Measurements from ENCODE around the gene TRIM65. TPM values are rescaled to one million over a fixed set of nuclear protein-coding genes. Genes with fewer than 3 reads are reported as not detected.

The TRIM65 gene
- total and polyA plus RNA-seq, 10 of the 15 experiments (the other 5 are each of a cell fraction or from before 2014, with no cell fraction given): 1.4 to 26.0 (median 10.8) TPM

DNA sequence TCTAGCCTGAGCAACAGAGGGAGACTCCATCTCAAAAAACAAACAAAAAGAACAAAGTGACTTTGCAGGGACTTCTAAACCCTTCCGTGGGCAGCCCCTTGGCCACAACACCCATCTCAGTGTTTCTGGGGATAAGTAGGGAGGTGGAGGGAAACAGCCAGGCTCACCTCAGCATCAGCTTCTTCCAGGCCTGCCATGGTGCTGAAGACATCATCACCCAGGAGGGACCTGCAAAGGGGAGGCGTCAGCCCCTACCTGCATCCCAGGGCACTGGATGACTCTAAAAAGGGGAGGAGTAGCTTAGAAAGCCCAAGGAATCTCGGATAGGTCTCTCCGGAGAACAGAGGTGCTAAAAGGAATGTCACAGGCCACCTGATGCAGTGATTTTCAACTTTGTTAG is 34.3 kb upstream of the TRIM65 start:
- no peaks in the 10 kb centered on the region for H3K79me2 ChIP-seq (ENCODE audit: control insufficient read depth, insufficient read depth, low read length)
- POLR2A ChIA-PET: interaction anchor here (0.7 kb wide), 1 partner anchor 22 kb away, joined by 5 read pairs; no protein-coding TSS in a partner anchor
- SMC1A ChIA-PET (ENCODE audit: uncharacterized antibody, unreplicated experiment): no interaction called here
- CTCF ChIA-PET: interaction anchor here (1.3 kb wide), 1 partner anchor 25 kb away, joined by 3 read pairs; no protein-coding TSS in a partner anchor
- no peak overlapping the region for H3K9ac ChIP-seq (ENCODE audit: control insufficient read depth, insufficient read depth, low read length)
- FAIRE-seq: no peak
- no peak for DNase-seq (ENCODE audit: low read depth, low spot score)
- in situ Hi-C loops (cut with MboI) (no loop called here), intact Hi-C loops (cut with micrococcal nuclease; ENCODE audit: unreplicated experiment) (no loop called here)
- no peak overlapping the region for H3K4me2 ChIP-seq (ENCODE audit: control insufficient read depth, insufficient read depth)
- no peak overlapping the region for H3K27ac ChIP-seq (ENCODE audit: control insufficient read depth, insufficient read depth)
- no peaks in the 10 kb centered on the region for H3K9me3 ChIP-seq (replicated peaks; ENCODE audit: control insufficient read depth, insufficient read depth, low read length)
- H2AFZ ChIP-seq (ENCODE audit: control insufficient read depth, low read depth, low read length): no peak overlapping the region
- no peak for TF ChIP-seq ZNF687 (IDR thresholded peaks at IDR 0.05)
- no peak for TF ChIP-seq PAX8 (IDR thresholded peaks at IDR 0.05)
- no peak for TF ChIP-seq CEBPB (IDR thresholded peaks at IDR 0.05; ENCODE audit: borderline replicate concordance in 1 of 2, low read depth in 2 of 2, low read length in 2 of 2)
- no peak for TF ChIP-seq ZNF622 (IDR thresholded peaks at IDR 0.05)
- no peak for TF ChIP-seq EED (IDR thresholded peaks at IDR 0.05; ENCODE audit: low read depth)
- TF ChIP-seq SREBF1 (IDR thresholded peaks at IDR 0.05; ENCODE audit: low read length): no peak
- TF ChIP-seq CBX5 (IDR thresholded peaks at IDR 0.05; ENCODE audit: low read depth): no peak
- no peak for TF ChIP-seq MEF2A (IDR thresholded peaks at IDR 0.05; ENCODE audit: insufficient read depth, low read depth, low read length)
- TF ChIP-seq RBBP5 (conservative IDR thresholded peaks at IDR 0.05): no peak
- no peak for TF ChIP-seq SP1 (IDR thresholded peaks at IDR 0.05; ENCODE audit: low read depth, low read length)
- no peak for TF ChIP-seq KAT2A (conservative IDR thresholded peaks at IDR 0.05; ENCODE audit: control insufficient read depth, low read depth, low read length)
- no peak for TF ChIP-seq SPI1 (IDR thresholded peaks at IDR 0.05; ENCODE audit: borderline replicate concordance, insufficient read depth, low read depth, low read length)
- no peaks in the 10 kb centered on the region for H3K36me3 ChIP-seq (ENCODE audit: control insufficient read depth in 2 of 2, insufficient read depth in 2 of 2, low read length in 1 of 2)
- RAD21 ChIA-PET (ENCODE audit: unreplicated experiment): no interaction called here
- no peak overlapping the region for H3K4me3 ChIP-seq
- 70% methylated on average over 4 of the region's 4 CpGs for WGBS (ENCODE audit: insufficient coverage, insufficient replicate concordance, low lambda C conversion rate, missing lambda C conversion rate)
- no peaks in the 10 kb centered on the region for H3K27me3 ChIP-seq (replicated peaks in 1 of 2; ENCODE audit: control insufficient read depth in 2 of 2, insufficient read depth in 2 of 2, low read length in 1 of 2)
- H3K4me1 ChIP-seq (ENCODE audit: control insufficient read depth, insufficient read depth, low read length): no peaks in the 10 kb centered on the region
- no peak for ATAC-seq
- BruUV-seq (replicated peaks): no TSS peak
- H4K20me1 ChIP-seq (ENCODE audit: control insufficient read depth, insufficient read depth): no peaks in the 10 kb centered on the region

Data from GM12878 (cell line).